Spleen (tissue), 11 donors: ENCODE data around the gene OTUD1. TPM values are rescaled to one million over a fixed set of nuclear protein-coding genes. Genes with fewer than 3 reads are reported as not detected.

Source experiments
- DNase-seq: peaks from one replicate; pipeline ENCODE4 v3.0.0-alpha.2; 2020
- H3K27ac ChIP-seq, 8 donors: fragments of 200-600 bp; sonication (generic) in 7 of 8; 1 replicate in 4 of 8; 2 replicates in 4 of 8; pipeline versions ENCODE4 v1.5.0 to v1.8.0; 2016 to 2021; ENCODE audit warnings: inconsistent platforms in 4 of 8, mild to moderate bottlenecking in 4 of 8, moderate library complexity in 1 of 8
- H3K27me3 ChIP-seq, 7 donors: fragments of 200-600 bp; sonication (generic) in 6 of 7; replicated peaks in 1 of 7; 1 replicate in 4 of 7; 2 replicates in 3 of 7; pipeline versions ENCODE4 v1.5.0 to v1.8.0; 2016 to 2021; ENCODE audit warnings: inconsistent platforms in 3 of 7, mild to moderate bottlenecking in 1 of 7
- H3K36me3 ChIP-seq, 6 donors: fragments of 200-600 bp; sonication (generic) in 5 of 6; 1 replicate in 4 of 6; 2 replicates in 2 of 6; pipeline versions ENCODE4 v1.5.0 to v1.8.0; 2016 to 2021; ENCODE audit warnings: inconsistent platforms in 2 of 6
- H3K4me1 ChIP-seq, 6 donors: fragments of 200-600 bp; sonication (generic) in 5 of 6; 1 replicate in 3 of 6; 2 replicates in 3 of 6; pipeline versions ENCODE4 v1.5.0 to v1.8.0; 2016 to 2021; ENCODE audit warnings: inconsistent platforms in 3 of 6
- H3K4me3 ChIP-seq, 8 donors: fragments of 200-600 bp; sonication (generic) in 7 of 8; 1 replicate in 4 of 8; 2 replicates in 4 of 8; pipeline versions ENCODE4 v1.5.0 to v1.8.0; 2016 to 2021; ENCODE audit warnings: inconsistent platforms in 4 of 8, mild to moderate bottlenecking in 4 of 8, moderate library complexity in 2 of 8
- H3K9me3 ChIP-seq, 8 donors: fragments of 200-600 bp; sonication (generic) in 7 of 8; 1 replicate in 4 of 8; 2 replicates in 4 of 8; pipeline versions ENCODE4 v1.5.0 to v1.8.0; 2016 to 2021; ENCODE audit warnings: inconsistent platforms in 4 of 8
- CTCF ChIP-seq, 11 experiments: fragments of 200-600 bp in 7 of 11; fragments of 450-650 bp in 4 of 11; sonication (generic) in 4 of 11; IDR thresholded peaks in 8 of 11; conservative IDR thresholded peaks in 3 of 11; 1 replicate in 7 of 11; 2 replicates in 4 of 11; pipeline versions ENCODE4 v1.4.0 to v1.8.0; 2016 to 2021; ENCODE audit warnings: antibody characterized with exemption in 11 of 11, inconsistent platforms in 4 of 11, mild to moderate bottlenecking in 1 of 11
- POLR2A ChIP-seq, 3 donors: fragments of 450-650 bp; IDR thresholded peaks; one replicate each; pipeline ENCODE4 v1.5.1; 2017; ENCODE audit warnings: antibody characterized with exemption in 3 of 3, mild to moderate bottlenecking in 1 of 3
- POLR2AphosphoS5 ChIP-seq, 3 donors: sonication (generic); formaldehyde crosslinking; IDR thresholded peaks; one replicate each; pipeline ENCODE4 v1.5.1; 2017; ENCODE audit warnings: antibody characterized with exemption in 3 of 3
- WGBS, 5 donors: extraction: QIAGEN DNeasy Blood & Tissue Kit in 3 of 5; methylation state at CpG; one replicate each; pipeline versions ENCODE4 v1.1.5 to v1.1.7; 2013 to 2018; 5-methylcytosine and 5-hydroxymethylcytosine counted together
- intact Hi-C: fragments of 100-400 bp; cut with DNase I; formaldehyde crosslinking; loops from one replicate; pipeline ENCODE4 v1.15.0; 2023; ENCODE audit warnings: low total_unique reads
- polyA plus RNA-seq, 3 donors: library from polyadenylated mRNA; stranded (reverse); fragments of 200-250 nt; gene quantifications; one replicate each; pipeline ENCODE4 v1.2.1, GENCODE V29; 2013
- total RNA-seq, 7 donors: library from RNA; depleted of rRNA in 3 of 7; stranded (reverse); fragments of >200 nt in 3 of 7; fragmentation: NEBNext Ultra II Directional in 4 of 7; extraction: Animal tissue kit (Norgen Biotek cat#: 25700) in 4 of 7; gene quantifications; one replicate each; pipeline versions ENCODE4 v1.1.0 to v1.2.1, GENCODE V29; 2016 to 2021
- donor health status: healthy with polysubstance abuse.
- donor health status: DM: no; HTN: no; CAD: no; lungs with moderate emphysema.
- donor health status: DM: no; HTN: no; CAD: no.
- donor health status: Bipolar disorder and iron deficiency.
- donor health status: healthy.
- donor health status: DM: no; HTN: no; CAD: no.
- donor health status: DM: yes; HTN: yes; CAD: no.

The OTUD1 gene
- total and polyA plus RNA-seq, 10 donors = 11.7 to 34.4 (median 27.2) TPM

GRCh38 chr10:23457632-23458417 lies 18.9 kb downstream of the OTUD1 start:
- DNase-seq = no peak
- H3K9me3 ChIP-seq = no peaks in the 10 kb centered on the region
- no peak for TF ChIP-seq POLR2AphosphoS5 (IDR thresholded peaks at IDR 0.05)
- no peak for TF ChIP-seq CTCF (IDR thresholded peaks at IDR 0.05 in 8 of 11, conservative IDR thresholded peaks at IDR 0.05 in 3 of 11)
- peaks cover 0 to 15% (median 0%) of the 10 kb centered on the region in 6 donors for H3K4me1 ChIP-seq
- no peak overlapping the region for H3K27ac ChIP-seq
- 75 to 86% (median 78%) methylated on average over 6 of the region's 6 CpGs for WGBS, 5 donors
- no peak overlapping the region for H3K4me3 ChIP-seq
- H3K36me3 ChIP-seq = no peaks in the 10 kb centered on the region
- no peaks in the 10 kb centered on the region for H3K27me3 ChIP-seq
- intact Hi-C loops = no loop called here

GRCh38 chr10:23459308-23459939 lies 20.5 kb downstream of the OTUD1 start:
- Histone ChIP-seq H3K4me1 (peaks cover 0 to 15% (median 0%) of the 10 kb centered on the region in 6 donors), H3K27ac (no peak overlapping the region), H3K4me3 (no peak overlapping the region), H3K36me3 (no peaks in the 10 kb centered on the region), H3K27me3 (no peaks in the 10 kb centered on the region), H3K9me3 (no peaks in the 10 kb centered on the region)
- no peak for DNase-seq
- 88 to 98% (median 94%) methylated on average over 6 of the region's 6 CpGs for WGBS, 5 donors
- TF ChIP-seq CTCF (IDR thresholded peaks at IDR 0.05 in 8 of 11, conservative IDR thresholded peaks at IDR 0.05 in 3 of 11) (no peak), POLR2A (IDR thresholded peaks at IDR 0.05) (no peak), POLR2AphosphoS5 (IDR thresholded peaks at IDR 0.05) (no peak)
- intact Hi-C loops = no loop called here

- Histone ChIP-seq H3K4me3 (no peak overlapping the region), H3K4me1 (peaks cover 0 to 15% (median 0%) of the 10 kb centered on the region in 6 donors), H3K27ac (no peak overlapping the region), H3K27me3 (no peaks in the 10 kb centered on the region), H3K36me3 (no peaks in the 10 kb centered on the region), H3K9me3 (no peaks in the 10 kb centered on the region)
- no peak for DNase-seq
- whole genome bisulfite sequencing, 5 donors = 81 to 87% (median 84%) methylated on average over 2 of the region's 2 CpGs
- intact Hi-C loops = no loop called here
- no peak for TF ChIP-seq CTCF (IDR thresholded peaks at IDR 0.05 in 8 of 11, conservative IDR thresholded peaks at IDR 0.05 in 3 of 11)
- no peak for TF ChIP-seq POLR2A (IDR thresholded peaks at IDR 0.05)
Observed at GRCh38 chr10:23461557-23461956, 22.7 kb downstream of the OTUD1 start.

- Histone ChIP-seq H3K4me1 (no peaks in the 10 kb centered on the region), H3K36me3 (no peaks in the 10 kb centered on the region), H3K27ac (no peak overlapping the region), H3K27me3 (no peaks in the 10 kb centered on the region), H3K4me3 (no peak overlapping the region), H3K9me3 (no peaks in the 10 kb centered on the region)
- intact Hi-C loops = no loop called here
- WGBS, 5 donors = 77 to 89% (median 82%) methylated on average over 4 of the region's 4 CpGs
- no peak for TF ChIP-seq CTCF (IDR thresholded peaks at IDR 0.05 in 8 of 11, conservative IDR thresholded peaks at IDR 0.05 in 3 of 11)
- no peak for TF ChIP-seq POLR2AphosphoS5 (IDR thresholded peaks at IDR 0.05)
- TF ChIP-seq POLR2A (IDR thresholded peaks at IDR 0.05) = no peak
- no peak for DNase-seq
Observed at GRCh38 chr10:23467012-23467411, 28.1 kb downstream of the OTUD1 start.
